ENCODE results near the gene PLA2G4E.

DNA sequence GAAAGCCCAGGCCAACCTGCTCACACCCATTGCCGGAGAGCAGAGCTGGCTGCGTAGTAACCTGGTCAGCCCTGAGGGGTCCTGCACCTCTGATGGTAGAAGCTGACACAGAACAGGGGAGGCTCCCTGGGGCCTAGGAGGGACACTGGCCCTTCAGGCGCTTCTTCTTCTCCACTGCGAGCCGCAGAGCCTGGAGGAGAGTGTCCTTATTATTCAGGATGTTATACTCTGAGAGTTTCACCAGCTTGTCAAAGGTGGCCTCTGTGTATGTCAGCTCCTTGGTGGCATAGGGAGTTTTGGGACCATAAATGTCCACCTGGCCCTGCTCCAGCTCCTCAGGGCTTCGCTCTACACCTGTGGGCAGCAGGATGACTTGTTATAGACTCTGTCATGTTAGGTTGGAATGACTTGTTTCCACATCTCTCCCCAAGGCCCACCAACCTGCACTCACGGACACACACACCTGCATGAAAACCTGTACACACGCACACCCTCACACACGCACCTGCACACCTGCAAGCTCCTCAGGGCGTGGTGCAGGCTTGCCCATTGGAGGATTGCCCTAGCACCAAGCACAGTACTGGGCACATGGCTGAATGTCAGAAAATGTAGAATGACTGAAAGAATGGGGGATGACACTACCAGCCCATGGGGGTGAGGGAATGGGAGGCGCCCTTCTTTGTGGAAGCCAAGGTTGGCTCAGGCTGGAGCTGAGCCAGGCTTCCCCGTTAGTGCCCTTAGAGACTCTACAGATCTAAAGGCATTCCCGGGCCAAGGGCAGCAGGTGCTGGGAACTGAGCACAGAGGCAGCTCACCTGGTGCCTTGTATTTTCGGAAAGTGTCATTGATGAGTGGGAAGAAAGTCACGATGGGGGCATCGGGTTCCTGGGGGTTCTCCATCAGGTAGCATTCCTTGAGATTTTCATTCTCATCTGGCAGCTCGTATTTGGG, 36.9 kb downstream of the PLA2G4E start:
- TF ChIP-seq, protein P1, sequence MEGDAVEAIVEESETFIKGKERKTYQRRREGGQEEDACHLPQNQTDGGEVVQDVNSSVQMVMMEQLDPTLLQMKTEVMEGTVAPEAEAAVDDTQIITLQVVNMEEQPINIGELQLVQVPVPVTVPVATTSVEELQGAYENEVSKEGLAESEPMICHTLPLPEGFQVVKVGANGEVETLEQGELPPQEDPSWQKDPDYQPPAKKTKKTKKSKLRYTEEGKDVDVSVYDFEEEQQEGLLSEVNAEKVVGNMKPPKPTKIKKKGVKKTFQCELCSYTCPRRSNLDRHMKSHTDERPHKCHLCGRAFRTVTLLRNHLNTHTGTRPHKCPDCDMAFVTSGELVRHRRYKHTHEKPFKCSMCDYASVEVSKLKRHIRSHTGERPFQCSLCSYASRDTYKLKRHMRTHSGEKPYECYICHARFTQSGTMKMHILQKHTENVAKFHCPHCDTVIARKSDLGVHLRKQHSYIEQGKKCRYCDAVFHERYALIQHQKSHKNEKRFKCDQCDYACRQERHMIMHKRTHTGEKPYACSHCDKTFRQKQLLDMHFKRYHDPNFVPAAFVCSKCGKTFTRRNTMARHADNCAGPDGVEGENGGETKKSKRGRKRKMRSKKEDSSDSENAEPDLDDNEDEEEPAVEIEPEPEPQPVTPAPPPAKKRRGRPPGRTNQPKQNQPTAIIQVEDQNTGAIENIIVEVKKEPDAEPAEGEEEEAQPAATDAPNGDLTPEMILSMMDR (IDR thresholded peaks at IDR 0.05; ENCODE audit: low read length): no peak
- no peak for TF ChIP-seq EZH2 (IDR thresholded peaks at IDR 0.05; ENCODE audit: borderline replicate concordance, low read length)
